DOHH2 (cell line): ENCODE measurements around the gene PPP1R14B.

Source experiments
- CTCF ChIP-seq: fragments of 200-600 bp; sonication (generic); IDR thresholded peaks from one replicate; pipeline ENCODE4 v1.5.1; 2014; ENCODE audit warnings: antibody characterized with exemption, mild to moderate bottlenecking, low read depth, low read length; ENCODE audit not compliant: poor library complexity, severe bottlenecking
- EZH2phosphoT487 ChIP-seq: fragments of 200-600 bp; sonication (generic); IDR thresholded peaks from 2 replicates; pipeline ENCODE4 v1.6.1; 2017; ENCODE audit warnings: borderline replicate concordance, mild to moderate bottlenecking, antibody characterized with exemption, low read length, moderate library complexity, mixed read lengths

DNA sequence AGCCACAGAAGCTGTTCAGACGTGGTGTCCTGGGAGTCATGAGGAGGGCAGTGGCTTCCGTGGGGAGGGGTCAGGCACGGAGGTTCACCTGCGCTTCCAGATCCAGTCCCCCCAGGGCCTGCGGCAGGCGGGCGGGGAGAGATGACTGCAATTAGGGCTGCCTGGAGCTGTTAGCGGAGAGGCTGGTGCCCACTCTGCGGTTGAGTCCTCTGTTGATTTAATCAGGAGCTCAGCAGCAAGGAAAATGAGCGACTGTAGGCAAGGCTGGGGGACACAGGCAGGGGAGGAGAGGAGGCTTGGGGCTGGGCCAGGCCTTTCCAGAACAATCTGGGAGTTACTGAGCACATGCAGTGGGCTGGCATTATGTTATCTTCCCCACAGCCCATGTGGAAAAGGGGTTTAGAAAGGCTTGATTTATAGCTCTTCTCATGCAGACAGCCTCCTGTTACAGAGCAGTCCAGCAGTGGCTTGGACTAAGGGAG, 17.7 kb upstream of the PPP1R14B start:
- TF ChIP-seq CTCF (no peak), EZH2phosphoT487 (no peak)
